Measurements from ENCODE around the gene GPR37.

The GPR37 gene, protein sequence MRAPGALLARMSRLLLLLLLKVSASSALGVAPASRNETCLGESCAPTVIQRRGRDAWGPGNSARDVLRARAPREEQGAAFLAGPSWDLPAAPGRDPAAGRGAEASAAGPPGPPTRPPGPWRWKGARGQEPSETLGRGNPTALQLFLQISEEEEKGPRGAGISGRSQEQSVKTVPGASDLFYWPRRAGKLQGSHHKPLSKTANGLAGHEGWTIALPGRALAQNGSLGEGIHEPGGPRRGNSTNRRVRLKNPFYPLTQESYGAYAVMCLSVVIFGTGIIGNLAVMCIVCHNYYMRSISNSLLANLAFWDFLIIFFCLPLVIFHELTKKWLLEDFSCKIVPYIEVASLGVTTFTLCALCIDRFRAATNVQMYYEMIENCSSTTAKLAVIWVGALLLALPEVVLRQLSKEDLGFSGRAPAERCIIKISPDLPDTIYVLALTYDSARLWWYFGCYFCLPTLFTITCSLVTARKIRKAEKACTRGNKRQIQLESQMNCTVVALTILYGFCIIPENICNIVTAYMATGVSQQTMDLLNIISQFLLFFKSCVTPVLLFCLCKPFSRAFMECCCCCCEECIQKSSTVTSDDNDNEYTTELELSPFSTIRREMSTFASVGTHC

DNA sequence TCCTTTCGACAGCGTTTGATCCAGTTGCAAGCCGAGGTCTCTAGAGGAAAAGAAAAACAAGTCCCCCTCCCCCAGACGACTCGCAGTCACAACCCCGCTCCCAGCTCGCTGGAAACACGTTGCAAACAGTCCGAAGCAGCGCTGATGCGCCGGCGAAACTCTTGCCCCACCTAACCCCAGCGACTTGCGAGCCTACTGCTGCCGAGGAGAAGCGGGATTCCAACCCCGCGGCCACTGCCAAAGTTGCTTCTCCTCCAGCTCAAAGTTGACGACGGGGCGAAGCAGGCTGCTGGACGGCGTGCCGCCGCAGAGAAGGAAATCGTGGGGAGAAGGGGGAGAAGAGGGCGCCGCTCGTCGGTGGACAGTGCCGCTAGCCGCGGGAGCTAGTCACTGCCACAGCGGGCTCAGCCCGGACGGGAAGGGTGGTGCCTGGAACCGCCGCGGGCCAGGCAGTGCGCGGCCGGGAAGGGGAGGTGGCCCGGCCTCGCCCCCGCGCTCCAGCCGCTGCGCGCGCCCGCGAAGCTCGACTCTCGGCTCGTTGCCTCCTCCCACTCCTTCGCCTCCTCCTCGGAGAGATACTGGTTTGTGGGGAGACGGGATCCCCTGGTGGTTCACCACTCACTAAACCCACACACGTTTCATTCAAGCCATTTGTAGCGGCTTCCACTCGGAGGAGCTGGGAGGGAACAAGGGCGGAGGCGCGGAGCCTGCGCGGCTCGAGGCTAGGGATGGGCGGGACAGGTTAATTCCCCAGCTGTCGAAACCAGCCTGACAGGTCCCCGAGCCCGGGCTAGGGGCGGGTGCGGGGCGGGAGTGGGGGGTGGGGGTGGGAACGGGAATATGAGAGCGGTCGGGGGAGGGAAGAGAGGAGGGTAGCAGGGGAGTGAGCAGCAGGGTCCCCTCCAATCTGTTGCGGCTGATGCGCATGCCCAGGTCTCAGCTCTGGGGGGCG lies at the start of gene GPR37:
Gene GPR37 (minus strand): TSS at position 392 of the 952 bp plus-strand sequence. CDS start 816 bp downstream, outside the sequence.
- peak; percentile 25 for DNase-seq (ENCODE audit: low read depth)

DNA sequence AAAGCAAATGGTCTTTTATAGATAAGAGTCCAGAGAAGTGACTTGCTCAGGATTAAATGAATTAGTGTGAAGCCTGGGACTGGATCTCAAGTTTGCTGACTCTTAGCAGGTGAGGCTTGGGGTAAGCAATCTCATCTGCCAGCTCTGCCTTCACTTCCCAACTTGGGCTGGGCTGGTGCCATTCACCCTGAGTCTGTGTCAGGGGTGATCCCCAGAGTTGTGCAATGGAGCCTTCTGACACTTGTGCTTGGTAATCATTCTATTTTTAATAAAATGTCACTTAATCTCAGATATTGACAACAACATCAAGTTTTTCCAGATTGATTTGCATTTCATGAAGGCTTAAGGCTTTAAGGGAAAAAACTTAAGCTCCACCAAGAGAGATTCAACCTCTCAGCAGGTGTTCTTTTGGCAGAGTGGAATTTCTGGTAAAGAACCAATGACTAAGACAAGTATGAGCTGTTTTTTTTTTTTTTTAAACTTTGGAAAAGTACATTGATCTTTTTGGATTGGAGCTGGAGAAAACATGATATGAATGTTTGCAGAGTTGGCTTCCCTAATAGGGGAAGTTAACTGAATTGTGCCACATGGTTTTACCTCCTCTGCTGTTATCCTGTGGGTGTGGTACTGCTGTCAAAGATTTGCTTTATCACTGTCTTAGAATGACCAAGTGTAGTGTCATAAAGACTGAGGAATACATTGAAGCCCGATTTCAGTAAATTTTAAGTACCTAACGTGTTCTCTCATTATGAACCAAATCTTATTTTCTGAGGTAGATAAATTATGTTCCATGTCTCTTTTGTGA lies 48.6 kb upstream of the GPR37 start:
- no peak for DNase-seq (ENCODE audit: low read depth)

DNA sequence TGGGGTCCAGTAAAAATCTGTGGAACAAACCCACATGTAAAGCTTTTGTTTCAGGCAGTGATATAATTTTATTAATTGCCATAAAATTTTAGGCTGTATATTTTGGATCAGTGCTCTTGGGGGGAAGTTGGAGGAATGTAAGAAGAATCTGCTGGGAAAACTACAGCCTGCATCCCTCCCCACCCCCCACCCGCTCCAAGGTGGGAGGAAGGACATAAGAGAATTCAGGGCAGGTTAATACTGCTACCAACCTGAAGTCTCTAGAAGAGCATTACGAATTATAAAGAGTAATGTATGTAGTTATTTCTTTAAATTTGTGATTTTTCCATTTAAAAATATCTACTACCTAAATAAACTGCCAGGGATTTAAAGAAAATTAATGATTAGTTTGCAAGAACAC lies 47.2 kb upstream of the GPR37 start:
- no peak for DNase-seq (ENCODE audit: low read depth)

DNA sequence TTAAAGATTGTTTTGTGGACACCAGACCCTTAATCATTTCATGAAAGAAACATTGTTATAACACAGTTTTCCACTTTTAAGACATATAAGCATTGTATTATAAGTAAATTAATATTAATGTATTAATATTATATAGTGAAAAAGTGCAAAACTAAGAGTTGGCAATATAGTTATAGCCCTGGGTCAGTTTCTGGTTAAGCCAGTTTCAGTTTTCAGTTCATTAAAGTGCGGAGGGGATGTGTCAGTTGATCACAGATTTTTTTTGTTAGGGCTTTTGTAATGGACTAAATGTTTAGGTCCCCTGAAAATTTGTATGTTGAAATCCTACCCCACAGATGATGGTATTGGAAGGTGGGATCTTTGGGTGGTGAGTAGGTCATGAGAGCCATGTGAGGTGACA lies 45.7 kb upstream of the GPR37 start:
- no peak for DNase-seq (ENCODE audit: low read depth)

DNA sequence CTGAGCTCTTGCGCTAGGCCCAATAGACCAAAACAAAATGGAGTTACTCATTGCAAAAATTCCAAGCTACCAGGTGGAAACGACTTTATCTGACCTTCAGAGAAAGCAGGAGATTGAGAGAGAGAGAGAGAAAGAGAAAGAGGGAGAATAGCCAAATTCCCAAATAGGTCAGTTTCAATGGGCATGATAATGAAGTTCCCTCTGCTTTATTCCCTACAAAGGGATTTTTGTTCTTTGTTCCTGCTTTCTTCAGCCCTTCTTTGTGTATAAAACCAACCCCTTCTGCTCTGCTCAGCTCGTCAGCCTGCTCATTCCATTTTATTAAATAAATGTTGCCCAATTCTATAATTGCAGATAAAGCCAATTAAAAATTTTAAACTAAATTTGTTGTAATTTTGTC lies 45.0 kb upstream of the GPR37 start:
- DNase-seq (ENCODE audit: low read depth), result no peak

DNA sequence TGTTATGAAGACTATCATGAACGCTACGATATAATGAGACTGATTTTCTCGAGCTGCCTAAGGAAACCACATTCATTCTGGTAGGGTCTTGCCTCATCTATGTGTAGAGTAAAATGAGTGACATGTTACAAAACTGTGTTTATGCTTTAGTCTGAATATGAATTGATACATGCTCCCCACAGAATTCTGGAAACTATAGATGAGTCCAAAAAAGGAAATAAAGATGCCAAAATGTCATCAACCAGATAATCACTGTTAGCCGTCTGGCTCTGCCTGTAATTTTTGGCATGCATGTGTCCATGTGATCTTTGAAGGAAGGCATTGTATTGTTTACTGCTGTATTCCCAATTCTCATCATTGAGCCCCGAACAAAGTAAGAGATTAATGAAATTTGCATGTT lies 42.6 kb upstream of the GPR37 start:
- no peak for DNase-seq (ENCODE audit: low read depth)

DNA sequence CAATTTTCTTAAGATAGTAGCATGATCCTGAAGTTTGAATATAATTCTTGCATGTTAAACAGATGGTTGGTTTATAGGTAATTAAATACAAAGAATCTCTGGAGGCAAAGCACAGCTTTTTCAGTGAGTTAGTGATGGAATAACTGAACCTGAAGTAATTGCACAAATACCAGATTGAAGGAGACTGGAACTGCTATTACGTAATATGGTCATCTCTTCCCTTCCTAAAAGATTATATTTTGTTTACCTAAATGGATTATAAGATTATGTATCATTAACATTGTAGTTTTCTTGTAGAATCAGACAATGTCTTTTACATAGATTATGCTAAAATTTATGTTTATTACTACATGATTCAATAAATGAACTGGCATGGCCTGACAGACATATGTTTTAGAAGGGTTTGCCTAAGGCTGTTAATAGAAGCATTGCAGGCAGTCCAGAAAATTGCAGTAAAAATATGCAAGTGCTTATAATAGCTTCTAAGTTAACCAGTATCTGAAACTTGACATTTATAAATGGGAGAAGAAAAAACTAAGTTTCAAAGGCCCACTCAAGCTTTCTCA lies 35.8 kb upstream of the GPR37 start:
- DNase-seq (ENCODE audit: low read depth), result no peak

DNA sequence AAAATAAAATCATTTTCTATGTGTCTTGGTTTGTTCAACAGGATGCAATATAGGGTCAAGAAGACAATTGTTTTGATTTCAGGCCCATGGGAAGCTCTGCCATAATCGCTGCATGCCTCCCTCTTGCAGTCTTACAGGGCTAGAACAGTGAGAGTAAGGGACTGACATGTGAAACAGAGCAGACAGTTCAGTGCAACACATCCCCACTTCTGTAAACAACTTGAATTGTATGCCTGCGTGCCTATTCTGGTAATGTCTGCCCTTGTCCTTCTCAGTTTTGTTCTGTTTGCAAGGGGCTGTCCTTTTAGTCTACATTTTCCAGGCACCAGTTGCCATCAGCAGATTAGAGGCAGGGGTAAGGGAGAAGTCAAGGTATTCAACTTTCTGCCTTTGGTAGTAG lies 34.8 kb upstream of the GPR37 start:
- no peak for DNase-seq (ENCODE audit: low read depth)

DNA sequence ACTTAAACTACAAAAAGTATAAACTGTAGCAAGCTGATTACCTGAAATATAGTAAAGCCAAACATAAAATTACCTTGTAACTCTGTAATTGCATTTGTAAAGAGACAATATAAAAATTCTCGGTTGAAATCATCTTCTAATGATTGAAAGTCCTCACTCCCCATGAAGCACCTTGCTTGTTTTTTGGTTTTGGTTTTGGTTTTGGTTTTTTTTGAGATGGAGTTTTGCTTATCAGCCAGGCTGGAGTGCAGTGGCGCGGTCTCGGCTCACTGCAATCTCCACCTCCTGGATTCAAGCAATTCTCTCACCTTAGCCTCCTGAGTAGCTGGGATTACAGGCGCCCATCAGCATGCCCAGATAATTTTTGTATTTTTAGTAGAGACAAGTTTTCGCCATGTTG lies 33.9 kb upstream of the GPR37 start:
- no peak for DNase-seq (ENCODE audit: low read depth)

DNA sequence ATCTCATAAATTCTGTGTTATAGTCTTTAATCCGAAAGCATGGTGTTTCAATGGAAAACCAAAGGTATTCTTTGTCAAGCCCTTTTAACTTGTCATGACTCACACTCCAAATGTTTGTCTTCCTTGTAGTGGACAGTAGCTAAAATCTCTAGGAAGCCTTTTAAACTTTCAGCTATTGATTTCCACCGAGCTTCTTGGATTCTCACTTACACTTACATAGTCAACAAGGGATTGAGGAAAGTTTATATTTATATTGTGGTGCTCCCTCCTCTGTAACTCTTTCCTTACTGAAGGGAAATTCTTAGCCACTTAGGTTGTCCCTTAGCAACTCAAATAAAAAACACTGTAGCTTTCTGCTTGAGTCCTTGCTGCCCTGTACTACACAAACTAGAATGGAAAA lies 31.2 kb upstream of the GPR37 start:
- DNase-seq (ENCODE audit: low read depth), result no peak

DNA sequence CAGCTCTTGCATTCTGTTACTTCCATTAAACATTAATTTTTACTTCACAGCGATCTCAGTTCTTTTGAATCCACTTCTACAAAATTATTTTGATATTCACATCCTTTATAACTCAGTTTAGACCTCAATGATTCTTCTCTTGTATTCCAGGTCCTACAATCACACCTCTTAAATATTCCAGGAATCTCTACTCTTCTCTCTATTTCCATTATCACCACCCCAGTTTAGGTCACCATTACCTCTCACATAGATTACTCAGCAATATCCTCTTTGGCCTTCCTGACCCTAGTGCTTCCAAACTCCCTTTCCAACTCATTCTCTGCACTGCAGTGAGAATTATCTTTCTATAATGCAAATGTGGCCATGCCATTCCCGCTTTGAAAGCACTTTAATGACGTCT lies 27.1 kb upstream of the GPR37 start:
- DNase-seq (ENCODE audit: low read depth), result no peak

DNA sequence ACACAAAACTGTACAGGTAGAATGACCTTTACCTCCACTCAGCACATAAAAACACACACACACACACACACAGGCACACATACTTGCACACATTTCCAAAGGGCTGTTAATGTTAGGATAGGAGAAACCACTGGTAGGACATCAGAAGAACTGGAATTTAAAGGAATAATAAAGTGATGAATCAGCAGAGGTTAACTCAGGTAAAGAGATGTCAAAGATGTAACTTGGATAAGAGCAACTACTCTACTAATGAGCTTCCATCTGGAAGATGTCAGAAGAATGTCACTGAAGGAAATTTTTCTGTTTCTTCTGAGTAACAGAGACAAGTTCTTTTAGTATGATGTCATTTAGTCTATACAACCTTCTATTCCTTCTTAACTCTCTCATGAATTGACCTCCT lies 26.4 kb upstream of the GPR37 start:
- no peak for DNase-seq (ENCODE audit: low read depth)

DNA sequence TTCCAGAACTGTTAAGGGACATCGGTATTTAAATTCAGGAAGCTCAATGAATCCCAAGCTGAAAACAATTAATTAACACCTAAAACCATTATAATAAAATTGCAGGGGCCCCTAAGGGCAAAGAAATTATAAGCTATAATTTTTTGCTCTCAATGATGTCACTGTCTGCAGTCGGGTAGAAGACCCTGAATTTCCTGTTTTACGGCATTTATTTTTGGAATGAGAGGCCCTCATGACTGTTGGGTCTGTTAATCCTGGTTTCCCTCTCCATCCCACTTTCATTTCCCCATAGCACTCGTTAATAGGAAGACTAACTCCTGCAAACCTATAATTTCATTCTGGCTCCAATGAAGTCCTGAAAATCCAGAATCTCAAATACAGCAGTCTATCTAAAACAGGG lies 25.8 kb upstream of the GPR37 start:
- no peak for DNase-seq (ENCODE audit: low read depth)

DNA sequence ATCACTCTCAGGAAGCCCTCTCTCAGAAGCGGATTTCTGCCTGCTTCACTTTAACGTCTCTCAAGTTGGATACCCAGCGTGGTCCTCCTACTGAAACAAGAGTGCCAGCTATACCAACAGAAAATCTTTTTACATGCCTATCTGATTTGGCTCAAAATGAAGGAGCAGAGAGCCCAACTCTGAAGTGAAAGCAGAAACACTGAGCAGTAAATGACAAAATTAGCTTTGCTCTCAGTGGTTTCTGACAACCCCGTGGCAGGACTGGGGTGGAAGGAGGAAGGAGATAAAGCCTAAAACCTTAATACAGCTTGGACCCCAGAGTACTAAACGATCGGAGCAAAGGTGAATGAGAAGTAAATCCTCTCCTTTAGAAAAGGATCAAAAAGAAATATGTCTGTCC lies 25.1 kb upstream of the GPR37 start:
- no peak for DNase-seq (ENCODE audit: low read depth)

DNA sequence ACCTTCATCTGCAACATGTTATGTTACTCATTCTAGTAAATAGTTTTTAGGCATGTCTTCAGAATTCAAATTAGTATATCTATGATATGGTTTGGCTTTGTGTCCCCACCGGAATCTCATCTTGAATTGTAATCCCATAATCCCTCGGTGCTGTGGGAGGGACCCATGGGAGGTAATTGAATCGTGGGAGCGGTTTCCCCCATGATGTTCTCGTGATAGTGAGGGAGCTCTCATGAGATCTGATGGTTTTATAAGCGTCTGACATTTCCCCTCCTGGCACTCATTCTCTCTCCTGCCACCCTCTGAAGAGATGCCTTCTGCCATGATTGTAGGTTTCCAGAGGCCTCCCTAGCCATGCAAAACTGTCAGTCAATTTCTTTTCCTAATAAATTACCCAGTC lies 20.4 kb upstream of the GPR37 start:
- DNase-seq (ENCODE audit: low read depth), result no peak

DNA sequence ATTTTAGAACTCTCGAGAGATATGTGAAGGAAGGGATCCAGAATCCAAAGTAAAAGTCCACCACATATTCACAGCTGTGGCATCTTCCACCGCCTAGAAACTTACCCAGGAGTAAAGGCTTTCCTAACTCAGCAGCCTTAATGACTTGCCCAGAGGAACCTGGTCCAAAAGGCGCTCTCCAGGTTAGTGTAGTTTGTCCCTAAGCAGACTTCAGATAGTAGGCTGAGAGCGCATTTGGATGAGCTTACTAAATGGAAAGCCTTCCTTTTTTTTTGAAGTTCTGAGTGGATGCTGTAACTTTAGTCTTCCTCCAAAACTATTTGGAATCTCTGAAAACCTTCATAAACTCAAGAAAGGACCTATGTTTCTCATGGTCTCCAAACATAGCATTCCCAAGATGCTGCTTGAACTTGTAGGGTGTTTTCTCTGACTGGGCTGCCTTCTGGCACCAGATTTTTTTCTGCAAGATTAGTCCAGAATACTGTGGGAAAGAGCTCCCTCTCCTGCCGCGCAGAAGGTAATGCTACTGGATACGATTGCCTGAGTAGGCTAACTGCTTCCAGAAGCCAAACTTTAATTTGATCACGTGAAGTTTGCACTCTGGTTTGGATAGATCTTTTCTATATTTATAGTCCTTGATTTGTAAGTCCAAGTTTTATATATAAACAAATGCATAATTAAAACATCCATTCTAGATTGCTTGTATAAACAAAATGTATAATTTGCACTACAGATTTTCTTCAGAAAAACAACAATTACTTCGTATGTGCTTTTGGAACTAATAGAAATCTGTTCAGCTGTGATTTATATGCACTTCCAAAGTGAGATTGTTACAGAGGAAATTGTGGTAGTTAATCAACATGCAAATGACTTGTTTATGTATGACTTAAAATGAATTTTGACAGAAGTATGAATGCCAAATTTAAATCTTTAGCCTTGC lies 19.6 kb upstream of the GPR37 start:
- peak; percentile 34 for DNase-seq (ENCODE audit: low read depth)

DNA sequence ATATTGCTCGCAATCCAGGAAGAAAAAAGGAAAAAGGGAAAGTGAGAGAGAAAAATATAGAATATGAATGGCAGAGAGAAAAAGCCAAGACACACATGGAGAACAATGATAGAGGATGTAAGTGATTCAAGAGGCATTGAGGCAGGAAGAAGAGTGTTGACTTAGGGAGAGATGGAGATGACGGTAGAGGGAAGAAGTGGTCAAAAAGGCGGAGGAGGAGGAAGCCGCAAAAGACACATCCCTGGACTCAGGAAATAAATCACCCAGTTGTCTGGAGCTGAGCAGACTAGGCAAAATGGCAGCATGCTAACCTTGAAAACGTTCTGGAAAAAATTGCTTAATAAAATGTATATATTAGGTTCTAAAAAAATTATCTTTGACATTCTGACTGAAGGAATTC lies 17.7 kb upstream of the GPR37 start:
- no peak for DNase-seq (ENCODE audit: low read depth)

DNA sequence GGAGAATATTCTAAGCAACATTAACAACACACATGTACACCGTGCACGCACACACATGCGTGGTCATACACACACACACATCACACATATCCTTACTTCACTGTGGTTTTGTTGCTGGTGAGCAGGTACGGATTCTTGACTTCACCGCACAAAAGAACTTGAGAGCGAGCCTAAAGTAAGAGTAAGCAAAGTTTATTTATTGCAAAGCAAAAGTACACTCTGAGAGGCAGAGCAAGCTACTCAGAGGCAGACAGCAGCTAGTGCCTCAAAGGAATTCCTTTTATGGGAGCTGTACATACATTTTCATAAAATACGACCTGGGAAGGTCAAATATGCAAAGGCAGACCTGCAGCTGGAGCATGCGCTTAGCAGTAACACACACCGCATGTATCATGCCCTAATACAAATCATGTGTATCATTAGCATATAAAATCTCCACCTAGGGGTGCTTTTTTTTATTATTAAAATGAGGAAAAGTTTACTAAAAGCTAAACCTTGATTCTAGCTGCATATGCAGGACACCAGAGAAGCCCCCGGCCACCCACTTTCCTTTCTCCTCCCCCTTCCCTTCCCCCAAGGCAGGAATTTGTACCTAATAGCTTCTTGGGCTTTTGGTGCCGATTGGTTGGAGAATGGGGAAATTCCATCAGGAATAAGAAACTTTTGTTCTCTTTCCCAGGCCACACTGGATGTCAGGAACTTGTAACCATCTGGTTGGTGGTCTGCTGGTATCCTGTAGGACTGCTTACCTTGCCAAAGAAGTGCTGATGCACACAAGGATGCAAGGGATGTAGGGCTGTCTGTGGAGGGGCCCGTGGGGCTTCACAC lies 16.5 kb upstream of the GPR37 start:
- DNase-seq (ENCODE audit: low read depth), result no peak

DNA sequence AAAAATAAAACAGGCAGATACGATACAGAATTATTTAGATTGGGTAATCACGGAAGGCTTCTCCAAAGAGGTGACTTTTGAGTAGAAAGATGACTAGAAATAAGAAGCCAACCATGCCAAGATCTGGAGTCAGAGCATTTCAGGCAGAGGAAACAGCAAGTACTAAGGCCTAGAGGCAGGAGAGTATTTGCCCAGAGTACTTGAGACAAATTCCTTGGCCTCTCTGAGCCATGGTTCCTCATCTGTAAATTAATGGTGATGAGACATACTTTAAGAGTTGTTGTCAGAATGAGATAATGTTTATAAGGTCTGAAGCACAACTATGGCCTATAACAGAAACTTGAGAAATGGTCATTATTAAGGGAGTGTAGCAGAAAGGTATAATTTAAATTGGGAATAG lies 15.8 kb upstream of the GPR37 start:
- DNase-seq (ENCODE audit: low read depth), result no peak

DNA sequence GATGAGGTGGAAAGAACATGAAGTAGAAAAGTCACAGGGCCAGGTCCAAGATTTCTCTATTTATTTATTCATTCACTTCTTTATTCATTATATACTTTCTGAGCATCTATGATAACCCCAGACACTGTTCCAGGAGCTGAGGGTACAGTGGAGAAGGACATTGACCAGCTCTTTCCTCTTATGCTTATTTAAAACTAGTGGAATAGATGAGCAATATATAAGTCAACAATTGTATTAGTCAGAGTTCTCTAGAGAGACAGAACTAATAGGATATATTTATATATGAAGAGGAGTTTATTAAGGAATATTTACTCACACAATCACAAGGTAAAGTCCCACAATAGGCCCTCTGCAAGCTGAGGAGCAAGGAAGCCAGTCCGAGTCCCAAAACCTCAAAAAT lies 15.0 kb upstream of the GPR37 start:
- DNase-seq (ENCODE audit: low read depth), result no peak
